Measurements from ENCODE around the gene OR4D11.

- no peak for TF ChIP-seq CTCF (IDR thresholded peaks at IDR 0.05 in 2 of 3, conservative IDR thresholded peaks at IDR 0.05 in 1 of 3; ENCODE audit: control insufficient read depth in 2 of 3, extremely low read depth in 1 of 3, insufficient read depth in 1 of 3, low read depth in 3 of 3, low read length in 3 of 3)
- no peak for TF ChIP-seq POLR2AphosphoS5 (IDR thresholded peaks at IDR 0.05; ENCODE audit: low read length)
- no peak for TF ChIP-seq CHD4 (IDR thresholded peaks at IDR 0.05)
- no peak for TF ChIP-seq JUNB (IDR thresholded peaks at IDR 0.05)
- TF ChIP-seq TAF1 (IDR thresholded peaks at IDR 0.05; ENCODE audit: borderline replicate concordance, low read depth, low read length): no peak
- TF ChIP-seq BHLHE40 (IDR thresholded peaks at IDR 0.05; ENCODE audit: borderline replicate concordance in 1 of 2, low read depth in 2 of 2, low read length in 1 of 2): no peak
- no peak for TF ChIP-seq ATF7 (IDR thresholded peaks at IDR 0.05; ENCODE audit: low read depth)
- TF ChIP-seq BCL11A (IDR thresholded peaks at IDR 0.05; ENCODE audit: low read depth, low read length): no peak
- TF ChIP-seq ZNF384 (IDR thresholded peaks at IDR 0.05; ENCODE audit: borderline replicate concordance, low read depth, low read length): no peak
- no peak for TF ChIP-seq EZH2 (IDR thresholded peaks at IDR 0.05; ENCODE audit: borderline replicate concordance, control insufficient read depth, low read depth, low read length)
- TF ChIP-seq BRCA1 (IDR thresholded peaks at IDR 0.05; ENCODE audit: low read depth, low read length): no peak
- no peak for TF ChIP-seq ZNF687 (IDR thresholded peaks at IDR 0.05)
- no peak for TF ChIP-seq SIX5 (IDR thresholded peaks at IDR 0.05; ENCODE audit: low read depth, low read length, severe bottlenecking)
Observed at GRCh38 chr11:59503276-59503675, at the start of gene OR4D11.
